B cell (primary cell): ENCODE data around the gene ABCC10. TPM values are rescaled to one million over a fixed set of nuclear protein-coding genes. Genes with fewer than 3 reads are reported as not detected.

Experiments used
- ATAC-seq: fragments of 200-7000 bp; cut with Tn5 transposase; one replicate; pipeline ENCODE4 v1.10.0; 2021; ENCODE audit warnings: low read depth, mild to moderate bottlenecking, moderate number of reproducible peaks, moderate library complexity
- CTCF ChIA-PET: fragments of 350-600 bp; sonication (Branson Sonifier 250); formaldehyde crosslinking; loops from one replicate; lab custom pipeline; 2021; ENCODE audit warnings: antibody characterized with exemption, inconsistent platforms; lab: Charles Lee
- POLR2A ChIA-PET: fragments of 350-600 bp; sonication (Branson Sonifier 250); formaldehyde crosslinking; loops from one replicate; lab custom pipeline; 2021; ENCODE audit warnings: antibody characterized with exemption; lab: Charles Lee
- DNase-seq: peaks from one replicate; pipeline ENCODE4 v3.0.0; 2013
- H2AFZ ChIP-seq: 2 replicates; pipeline ENCODE4 v1.6.1; 2012; ENCODE audit warnings: mild to moderate bottlenecking, low read depth, low read length; ENCODE audit not compliant: insufficient read depth, poor library complexity, severe bottlenecking
- H3K27ac ChIP-seq, 2 donors: 1 replicate in 1 of 2; 2 replicates in 1 of 2; pipeline ENCODE4 v1.5.1; 2012 to 2013; ENCODE audit warnings: low read length in 2 of 2, mild to moderate bottlenecking in 2 of 2, moderate library complexity in 1 of 2
- H3K27me3 ChIP-seq, 4 experiments: fragments of 200-600 bp in 1 of 4; sonication (generic) in 1 of 4; replicated peaks in 1 of 4; 1 replicate in 2 of 4; 2 replicates in 2 of 4; pipeline versions ENCODE4 v1.6.1 to v1.7.0; 2013 to 2016; ENCODE audit warnings: low read length in 3 of 4, mild to moderate bottlenecking in 2 of 4, mixed read lengths in 1 of 4, moderate library complexity in 1 of 4; ENCODE audit not compliant: insufficient read depth in 4 of 4, control insufficient read depth in 3 of 4; ENCODE audit errors: control extremely low read depth in 1 of 4
- H3K36me3 ChIP-seq, 2 experiments: replicated peaks in 1 of 2; 1 replicate in 1 of 2; 2 replicates in 1 of 2; pipeline versions ENCODE4 v1.6.1 to v1.7.1; 2013; ENCODE audit warnings: low read length in 1 of 2; ENCODE audit not compliant: insufficient read depth in 2 of 2, control insufficient read depth in 1 of 2; ENCODE audit errors: control extremely low read depth in 1 of 2, extremely low read depth in 1 of 2
- H3K4me1 ChIP-seq, 2 donors: fragments of 200-600 bp in 1 of 2; sonication (generic) in 1 of 2; 1 replicate in 1 of 2; 2 replicates in 1 of 2; pipeline versions ENCODE4 v1.5.1 to v1.6.1; 2013 to 2017; ENCODE audit warnings: low read length in 2 of 2; ENCODE audit not compliant: control insufficient read depth in 2 of 2, insufficient read depth in 2 of 2
- H3K4me2 ChIP-seq: replicated peaks from 2 replicates; pipeline ENCODE3; 2012; ENCODE audit warnings: mild to moderate bottlenecking, low read depth, low read length; ENCODE audit not compliant: poor library complexity, severe bottlenecking
- H3K4me3 ChIP-seq, 5 experiments: fragments of 200-600 bp in 1 of 5; sonication (generic) in 1 of 5; 1 replicate in 3 of 5; 2 replicates in 2 of 5; pipeline versions ENCODE4 v1.5.1 to v1.7.0; 2011 to 2016; ENCODE audit warnings: low read length in 4 of 5, mild to moderate bottlenecking in 4 of 5, low read depth in 2 of 5, control low read depth in 1 of 5, moderate library complexity in 1 of 5; ENCODE audit not compliant: insufficient read depth in 1 of 5; ENCODE audit errors: control extremely low read depth in 1 of 5, extremely low read depth in 1 of 5
- H3K79me2 ChIP-seq: fragments of 200-600 bp; sonication (generic); one replicate; pipeline ENCODE4 v1.6.0; 2016; ENCODE audit warnings: low read length; ENCODE audit not compliant: control insufficient read depth, insufficient read depth
- H3K9ac ChIP-seq: fragments of 200-600 bp; sonication (generic); 2 replicates; pipeline ENCODE4 v1.6.1; 2017; ENCODE audit warnings: mild to moderate bottlenecking, low read length, moderate library complexity
- H3K9me3 ChIP-seq, 3 donors: one replicate each; pipeline versions ENCODE4 v1.6.1 to v1.7.1; 2013; ENCODE audit warnings: low read length in 2 of 3; ENCODE audit not compliant: control insufficient read depth in 2 of 3, insufficient read depth in 1 of 3; ENCODE audit errors: control extremely low read depth in 1 of 3
- H4K20me1 ChIP-seq: 2 replicates; pipeline ENCODE4 v1.6.0; 2012; ENCODE audit warnings: mild to moderate bottlenecking, low read length; ENCODE audit not compliant: insufficient read depth, control insufficient read depth, poor library complexity, severe bottlenecking
- H3K27ac Mint-ChIP-seq: one replicate; pipeline ENCODE4 v1.8.0; 2021; ENCODE audit warnings: mixed read lengths
- H3K27me3 Mint-ChIP-seq: one replicate; pipeline ENCODE4 v1.8.0; 2021; ENCODE audit warnings: mixed read lengths
- H3K4me1 Mint-ChIP-seq: one replicate; pipeline ENCODE4 v1.8.0; 2021; ENCODE audit warnings: mixed read lengths
- H3K4me3 Mint-ChIP-seq: one replicate; pipeline ENCODE4 v1.8.0; 2021; ENCODE audit warnings: mixed read lengths
- H3K9me3 Mint-ChIP-seq: one replicate; pipeline ENCODE4 v1.8.0; 2022; ENCODE audit warnings: mixed read lengths; ENCODE audit not compliant: insufficient read depth
- EZH2 ChIP-seq: IDR thresholded peaks from 2 replicates; pipeline ENCODE4 v1.6.1; 2012; ENCODE audit warnings: borderline replicate concordance, low read depth, mild to moderate bottlenecking, moderate library complexity, low read length; ENCODE audit not compliant: insufficient read depth, poor library complexity, severe bottlenecking
- WGBS: methylation state at CpG from one replicate; pipeline ENCODE4 v1.1.5; 2013; ENCODE audit warnings: missing lambda C conversion rate; ENCODE audit not compliant: insufficient coverage; 5-methylcytosine and 5-hydroxymethylcytosine counted together
- intact Hi-C: fragments of 100-400 bp; cut with micrococcal nuclease; formaldehyde crosslinking; loops from one replicate; pipeline ENCODE4 v1.10.0; 2022
- polyA plus RNA-seq: library from polyadenylated mRNA; depleted of rRNA; stranded (reverse); fragments of >200 nt; gene quantifications from 2 replicates; pipeline ENCODE4 v1.2.3, GENCODE V29; 2012
- total RNA-seq, 2 donors: library from RNA; stranded (reverse); fragments of 120-200 nt in 1 of 2; gene quantifications; 1 replicate in 1 of 2; 2 replicates in 1 of 2; pipeline versions ENCODE4 v1.2.3 to v1.2.4, GENCODE V29; 2013 to 2022
- TF ChIP-seq, protein P1 (sequence below): fragments of 200-600 bp; IDR thresholded peaks from one replicate; pipeline ENCODE4 v1.8.0; 2022; ENCODE audit warnings: antibody characterized with exemption, mild to moderate bottlenecking

Gene ABCC10
- total and polyA plus RNA-seq, 2 donors (not counting 1 experiment from before 2014, with no cell fraction given) = 39.5 to 71.5 TPM

DNA sequence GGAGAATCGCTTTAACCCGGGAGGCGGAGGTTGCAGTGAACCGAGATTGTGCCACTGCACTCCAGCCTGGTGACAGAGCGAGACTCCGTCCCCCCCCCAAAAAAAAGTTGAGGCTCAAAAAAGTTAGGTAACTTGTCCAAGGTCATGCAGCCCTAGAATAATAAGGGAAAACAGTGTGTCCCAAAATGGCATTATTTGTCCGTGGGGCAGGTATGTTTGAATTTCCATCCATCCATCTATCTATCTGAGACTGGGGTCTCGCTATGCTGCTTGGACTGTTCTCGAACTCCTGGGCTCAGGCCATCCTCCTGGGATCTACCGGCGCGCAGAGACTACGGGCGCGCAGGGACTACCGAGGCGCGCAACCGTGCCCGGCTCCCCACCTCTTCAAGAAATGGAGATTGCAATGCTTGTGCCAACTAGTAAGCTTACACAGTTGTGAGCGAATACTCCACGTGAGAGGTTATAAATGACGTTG, 374 bp upstream of the ABCC10 start:
- peaks cover 24% of the 10 kb centered on the region for H3K4me1 Mint-ChIP-seq
- DNase-seq = no peak
- WGBS = 31% methylated on average over 19 of the region's 23 CpGs

More for the DNA sequence above, 374 bp upstream of the ABCC10 start:
- intact Hi-C loops = loop anchor here (1.0 to 5.0 kb wide), 9 partner anchors 28 to 415 kb away; partner anchors contain the start of genes DLK2, KLC4, KLHDC3 and MEA1
- Mint-ChIP-seq H3K27me3 (no peaks in the 10 kb centered on the region), H3K9me3 (no peaks in the 10 kb centered on the region), H3K4me3 (peak overlapping the region; percentile 96), H3K27ac (peak overlapping the region; percentile 96)
- Histone ChIP-seq H3K9me3 (peaks cover 0 to 2% (median 0%) of the 10 kb centered on the region in 3 donors), H3K79me2 (peaks cover 43% of the 10 kb centered on the region), H4K20me1 (peaks cover 2% of the 10 kb centered on the region), H3K27ac (peak overlapping the region; percentile 72 to 88), H3K9ac (peak overlapping the region; percentile 92), H3K27me3 (no peaks in the 10 kb centered on the region), H3K4me2 (peak overlapping the region; percentile 87), H2AFZ (peak overlapping the region; percentile 79), H3K4me3 (peak overlapping the region; percentile 59 to 93 (median 83)), H3K4me1 (peaks cover 16 to 19% of the 10 kb centered on the region in 2 donors), H3K36me3 (peaks cover 0 to 4% of the 10 kb centered on the region in 2 experiments)
- POLR2A ChIA-PET = interaction anchor here (0.6 to 2.2 kb wide), 7 partner anchors 30 to 648 kb away, joined by 3 to 9 read pairs (median 4); partner anchors contain the start of genes POLR1C, YIPF3 and ZNF318
- ATAC-seq = no peak
- CTCF ChIA-PET = interaction anchor here (1.0 to 1.5 kb wide), 6 partner anchors 27 to 197 kb away, joined by 3 to 8 read pairs (median 4); partner anchors contain the start of genes CRIP3, DNPH1 and ZNF318
- TF ChIP-seq, protein P1, sequence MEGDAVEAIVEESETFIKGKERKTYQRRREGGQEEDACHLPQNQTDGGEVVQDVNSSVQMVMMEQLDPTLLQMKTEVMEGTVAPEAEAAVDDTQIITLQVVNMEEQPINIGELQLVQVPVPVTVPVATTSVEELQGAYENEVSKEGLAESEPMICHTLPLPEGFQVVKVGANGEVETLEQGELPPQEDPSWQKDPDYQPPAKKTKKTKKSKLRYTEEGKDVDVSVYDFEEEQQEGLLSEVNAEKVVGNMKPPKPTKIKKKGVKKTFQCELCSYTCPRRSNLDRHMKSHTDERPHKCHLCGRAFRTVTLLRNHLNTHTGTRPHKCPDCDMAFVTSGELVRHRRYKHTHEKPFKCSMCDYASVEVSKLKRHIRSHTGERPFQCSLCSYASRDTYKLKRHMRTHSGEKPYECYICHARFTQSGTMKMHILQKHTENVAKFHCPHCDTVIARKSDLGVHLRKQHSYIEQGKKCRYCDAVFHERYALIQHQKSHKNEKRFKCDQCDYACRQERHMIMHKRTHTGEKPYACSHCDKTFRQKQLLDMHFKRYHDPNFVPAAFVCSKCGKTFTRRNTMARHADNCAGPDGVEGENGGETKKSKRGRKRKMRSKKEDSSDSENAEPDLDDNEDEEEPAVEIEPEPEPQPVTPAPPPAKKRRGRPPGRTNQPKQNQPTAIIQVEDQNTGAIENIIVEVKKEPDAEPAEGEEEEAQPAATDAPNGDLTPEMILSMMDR = no peak
- TF ChIP-seq EZH2 = no peak
